ENCODE measurements around the gene SKI. TPM values are rescaled to one million over a fixed set of nuclear protein-coding genes. Genes with fewer than 3 reads are reported as not detected.

Gene SKI
- total RNA-seq, 1 donor from 2014 or later = 90.0 TPM

DNA sequence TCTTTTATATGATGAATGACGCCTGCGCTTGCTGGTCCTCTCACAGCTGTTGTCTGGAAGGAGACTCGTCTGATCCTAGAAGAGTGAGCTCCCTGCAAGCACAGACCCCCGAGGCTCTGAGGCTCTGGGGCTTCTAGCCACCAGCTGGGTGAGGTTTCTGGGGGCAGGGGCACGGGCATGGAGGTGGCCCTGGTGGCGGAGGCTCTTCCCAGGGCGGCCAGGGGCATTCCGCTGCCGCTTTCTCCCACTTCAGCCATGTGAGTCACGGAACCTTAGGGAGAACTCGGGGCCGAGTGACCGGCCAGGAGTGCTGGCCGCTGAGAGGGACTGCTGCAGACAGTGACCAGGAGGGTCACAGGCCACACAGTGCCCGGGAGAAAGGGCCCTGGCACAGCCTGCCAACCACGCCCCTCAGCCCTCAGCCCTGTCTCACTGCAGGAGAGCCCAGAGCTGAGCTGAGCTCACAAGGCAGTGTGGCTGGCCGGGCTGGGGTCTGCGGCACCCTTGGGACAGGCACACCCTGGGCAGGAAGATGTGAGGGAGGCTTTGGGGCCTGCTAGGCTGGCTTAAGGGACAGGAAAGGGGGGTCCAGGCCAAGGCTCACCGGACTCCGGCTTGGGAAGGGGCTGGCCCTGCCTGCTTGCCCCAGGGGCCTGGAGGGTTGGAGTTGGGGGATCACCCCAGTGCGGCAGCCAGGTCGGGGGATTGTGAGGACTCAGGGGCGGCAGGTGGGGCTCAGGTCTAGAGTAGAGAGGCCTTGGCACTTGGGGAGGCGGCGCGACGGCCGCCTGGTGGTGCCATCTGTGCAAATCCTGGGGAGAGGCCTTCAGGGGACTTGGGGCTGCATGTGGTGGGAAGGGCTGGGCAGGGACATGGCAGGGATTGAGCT is 127.5 kb downstream of the SKI start:
- TF ChIP-seq, protein P1, sequence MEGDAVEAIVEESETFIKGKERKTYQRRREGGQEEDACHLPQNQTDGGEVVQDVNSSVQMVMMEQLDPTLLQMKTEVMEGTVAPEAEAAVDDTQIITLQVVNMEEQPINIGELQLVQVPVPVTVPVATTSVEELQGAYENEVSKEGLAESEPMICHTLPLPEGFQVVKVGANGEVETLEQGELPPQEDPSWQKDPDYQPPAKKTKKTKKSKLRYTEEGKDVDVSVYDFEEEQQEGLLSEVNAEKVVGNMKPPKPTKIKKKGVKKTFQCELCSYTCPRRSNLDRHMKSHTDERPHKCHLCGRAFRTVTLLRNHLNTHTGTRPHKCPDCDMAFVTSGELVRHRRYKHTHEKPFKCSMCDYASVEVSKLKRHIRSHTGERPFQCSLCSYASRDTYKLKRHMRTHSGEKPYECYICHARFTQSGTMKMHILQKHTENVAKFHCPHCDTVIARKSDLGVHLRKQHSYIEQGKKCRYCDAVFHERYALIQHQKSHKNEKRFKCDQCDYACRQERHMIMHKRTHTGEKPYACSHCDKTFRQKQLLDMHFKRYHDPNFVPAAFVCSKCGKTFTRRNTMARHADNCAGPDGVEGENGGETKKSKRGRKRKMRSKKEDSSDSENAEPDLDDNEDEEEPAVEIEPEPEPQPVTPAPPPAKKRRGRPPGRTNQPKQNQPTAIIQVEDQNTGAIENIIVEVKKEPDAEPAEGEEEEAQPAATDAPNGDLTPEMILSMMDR (IDR thresholded peaks at IDR 0.05) = no peak
- no peaks in the 10 kb centered on the region for H3K9me3 ChIP-seq
- no peaks in the 10 kb centered on the region for H3K27me3 ChIP-seq (ENCODE audit: low read depth)
- no peak overlapping the region for H3K4me3 ChIP-seq
- DNase-seq (peak; percentile 37), ATAC-seq (peak in 1 of 2 donors; percentile 18)
- H3K36me3 ChIP-seq = no peaks in the 10 kb centered on the region
- H3K4me1 ChIP-seq = no peaks in the 10 kb centered on the region
- intact Hi-C loops (cut with DNase I) = no loop called here
- H3K27ac ChIP-seq = no peak overlapping the region

DNA sequence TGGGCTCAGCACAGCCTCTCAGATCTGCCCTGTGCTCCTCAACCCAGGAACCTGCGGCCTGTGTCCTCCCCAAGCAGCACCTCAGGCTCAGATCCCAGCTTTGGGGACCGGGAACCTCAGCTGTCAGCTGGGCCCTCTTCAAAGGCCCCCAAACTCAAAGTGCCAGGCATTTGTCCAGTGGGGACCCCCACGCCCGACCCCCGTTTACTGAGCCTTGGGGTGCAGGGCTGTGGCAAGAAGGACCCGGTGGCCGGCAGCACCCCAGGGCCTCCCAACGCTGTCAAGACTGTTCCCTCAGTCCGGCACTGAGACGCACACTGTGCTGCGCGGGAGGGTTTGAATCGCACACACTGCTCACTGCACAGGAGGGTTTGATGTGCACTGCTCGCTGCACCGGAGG is 128.3 kb downstream of the SKI start:
- intact Hi-C loops (cut with DNase I) = no loop called here
- no peak overlapping the region for H3K4me3 ChIP-seq
- H3K36me3 ChIP-seq = no peaks in the 10 kb centered on the region
- no peak for ATAC-seq
- DNase-seq = peak; percentile 23
- H3K4me1 ChIP-seq = no peaks in the 10 kb centered on the region
- H3K9me3 ChIP-seq = no peaks in the 10 kb centered on the region
- TF ChIP-seq, protein P1 (IDR thresholded peaks at IDR 0.05) = no peak
- H3K27me3 ChIP-seq (ENCODE audit: low read depth) = no peaks in the 10 kb centered on the region
- no peak overlapping the region for H3K27ac ChIP-seq

DNA sequence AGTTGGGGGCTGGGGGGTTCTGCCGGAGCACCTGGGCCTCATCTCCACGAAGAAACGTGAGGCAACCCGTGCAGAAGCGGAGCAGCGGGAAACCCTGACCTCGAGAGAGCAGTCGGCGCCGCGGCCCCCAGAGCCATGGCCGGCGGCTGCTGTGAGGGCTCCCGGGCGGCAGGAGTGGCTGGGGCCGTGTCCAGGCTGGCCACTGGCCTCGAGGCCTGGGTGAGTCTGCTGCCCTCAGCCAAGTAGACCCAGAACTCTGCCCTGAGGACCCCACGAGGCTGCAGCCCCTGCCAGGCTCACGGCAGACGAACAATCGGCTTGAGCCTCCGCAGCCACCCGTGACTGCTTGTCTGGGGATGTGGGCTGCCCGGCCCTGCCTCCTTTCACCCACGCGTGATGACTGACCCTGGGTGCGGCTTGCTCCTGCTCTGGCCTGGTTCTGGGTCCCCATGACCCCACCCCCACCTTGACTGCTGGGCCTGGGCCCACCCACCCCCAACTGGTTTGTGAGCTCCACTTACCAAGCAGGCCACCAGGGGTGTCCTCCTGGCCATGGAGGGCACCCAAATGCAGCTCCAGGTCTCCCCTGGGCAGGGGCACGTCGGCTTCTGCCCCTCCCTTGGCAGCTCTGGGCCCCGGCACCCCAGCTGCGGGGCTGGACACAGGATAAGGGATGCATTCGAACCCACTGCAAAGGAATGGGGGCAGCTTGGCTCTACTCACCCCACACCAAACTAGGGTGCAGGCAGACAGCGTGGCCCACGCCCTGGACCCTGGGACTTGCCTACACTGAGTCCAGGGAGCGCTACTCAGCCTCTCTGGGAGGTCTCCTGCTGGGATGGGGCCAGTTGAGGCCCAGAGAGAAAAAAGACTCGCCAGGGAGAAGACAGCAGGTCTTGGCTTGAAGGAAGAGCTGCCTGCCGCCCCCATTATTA is 129.1 kb downstream of the SKI start:
- H3K9me3 ChIP-seq = no peaks in the 10 kb centered on the region
- DNase-seq (peak; percentile 37), ATAC-seq (no peak)
- intact Hi-C loops (cut with DNase I) = no loop called here
- no peaks in the 10 kb centered on the region for H3K4me1 ChIP-seq
- no peaks in the 10 kb centered on the region for H3K27me3 ChIP-seq (ENCODE audit: low read depth)
- no peak overlapping the region for H3K4me3 ChIP-seq
- no peaks in the 10 kb centered on the region for H3K36me3 ChIP-seq
- no peak overlapping the region for H3K27ac ChIP-seq
- TF ChIP-seq, protein P1 (IDR thresholded peaks at IDR 0.05) = no peak

DNA sequence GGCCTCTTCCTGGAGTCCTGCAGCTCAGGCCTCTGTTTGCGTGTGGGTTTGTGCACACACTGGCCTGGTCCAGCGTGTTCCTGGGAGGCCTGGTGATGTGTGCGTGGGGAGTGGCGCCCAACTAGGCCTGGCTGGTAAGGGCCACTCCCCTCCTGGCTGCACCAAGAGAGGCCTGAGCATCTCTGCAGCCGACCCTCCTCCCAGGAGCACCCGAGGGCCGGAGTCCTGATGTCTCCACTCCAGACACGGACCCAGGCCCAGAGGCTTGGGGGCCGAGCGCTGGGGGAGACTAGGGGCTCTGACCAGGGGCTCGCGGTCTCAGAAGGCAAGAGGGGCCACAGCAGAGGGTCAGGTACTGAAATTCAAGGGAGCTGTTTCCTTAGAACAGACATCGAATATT is 130.0 kb downstream of the SKI start:
- TF ChIP-seq, protein P1 (IDR thresholded peaks at IDR 0.05) = no peak
- H3K27me3 ChIP-seq (ENCODE audit: low read depth) = no peaks in the 10 kb centered on the region
- H3K36me3 ChIP-seq = no peaks in the 10 kb centered on the region
- no peak overlapping the region for H3K27ac ChIP-seq
- DNase-seq (no peak), ATAC-seq (no peak)
- H3K4me1 ChIP-seq = no peaks in the 10 kb centered on the region
- intact Hi-C loops (cut with DNase I) = no loop called here
- no peaks in the 10 kb centered on the region for H3K9me3 ChIP-seq
- H3K4me3 ChIP-seq = no peak overlapping the region

Data from lower lobe of right lung (tissue), 2 donors.